HepG2 (cell line): Measurements from ENCODE around the gene PPP6R2. TPM values are rescaled to one million over a fixed set of nuclear protein-coding genes. Genes with fewer than 3 reads are reported as not detected.

ENCODE experiments used
- AKAP8 ChIP-seq: sonication (generic); formaldehyde crosslinking; IDR thresholded peaks from 2 replicates; pipeline ENCODE4 v1.5.1; 2020; ENCODE audit warnings: mild to moderate bottlenecking, missing genetic modification reagents
- ATF3 ChIP-seq: sonication (generic); formaldehyde crosslinking; IDR thresholded peaks from 2 replicates; pipeline ENCODE4 v1.4.0; 2020; ENCODE audit warnings: missing genetic modification reagents
- ATF4 ChIP-seq, 2 experiments: fragments of 450-650 bp in 1 of 2; sonication (generic) in 1 of 2; formaldehyde crosslinking; IDR thresholded peaks; 2 replicates each; pipeline versions ENCODE4 v1.5.0 to v1.8.0; 2020 to 2022; ENCODE audit warnings: mild to moderate bottlenecking in 1 of 2, missing genetic modification reagents in 1 of 2
- CHD4 ChIP-seq: fragments of 200-600 bp; sonication (generic); IDR thresholded peaks from 2 replicates; pipeline ENCODE4 v1.7.0; 2017; ENCODE audit warnings: mild to moderate bottlenecking, low read length, borderline replicate concordance
- DR1 ChIP-seq: sonication (generic); formaldehyde crosslinking; IDR thresholded peaks from 2 replicates; pipeline ENCODE4 v1.8.0; 2021; ENCODE audit warnings: mild to moderate bottlenecking, missing genetic modification reagents, inconsistent platforms
- FOXO1 ChIP-seq: sonication (generic); formaldehyde crosslinking; IDR thresholded peaks from 2 replicates; pipeline ENCODE4 v1.4.0; 2020; ENCODE audit warnings: missing genetic modification reagents
- GPN1 ChIP-seq: sonication (generic); formaldehyde crosslinking; IDR thresholded peaks from 2 replicates; pipeline ENCODE4 v1.5.1; 2020; ENCODE audit warnings: missing genetic modification reagents, borderline replicate concordance
- KDM4B ChIP-seq: sonication (generic); formaldehyde crosslinking; IDR thresholded peaks from 2 replicates; pipeline ENCODE4 v1.4.0; 2020; ENCODE audit warnings: missing genetic modification reagents
- NONO ChIP-seq, 2 experiments: fragments of 450-650 bp in 1 of 2; sonication (generic) in 1 of 2; formaldehyde crosslinking in 1 of 2; IDR thresholded peaks in 1 of 2; conservative IDR thresholded peaks in 1 of 2; 2 replicates each; pipeline versions ENCODE4 v1.6.1 to v1.8.0; 2017 to 2022; ENCODE audit warnings: mild to moderate bottlenecking in 1 of 2, missing genetic modification reagents in 1 of 2, moderate library complexity in 1 of 2
- PRDM15 ChIP-seq: sonication (generic); formaldehyde crosslinking; IDR thresholded peaks from 2 replicates; pipeline ENCODE4 v1.4.0; 2020; ENCODE audit warnings: missing genetic modification reagents
- TFE3 ChIP-seq: IDR thresholded peaks from 2 replicates; pipeline ENCODE4 v1.6.1; 2016
- ZBTB20 ChIP-seq: sonication (generic); formaldehyde crosslinking; IDR thresholded peaks from 2 replicates; pipeline ENCODE4 v1.8.1; 2023; ENCODE audit warnings: missing genetic modification reagents, low read depth, mild to moderate bottlenecking, borderline replicate concordance
- ZBTB42 ChIP-seq: sonication (generic); formaldehyde crosslinking; IDR thresholded peaks from 2 replicates; pipeline ENCODE4 v1.5.0; 2020; ENCODE audit warnings: mild to moderate bottlenecking, missing genetic modification reagents
- ZMAT3 ChIP-seq: sonication (generic); formaldehyde crosslinking; conservative IDR thresholded peaks from 2 replicates; pipeline ENCODE4 v1.7.0; 2021; ENCODE audit warnings: missing genetic modification reagents
- ZNF468 ChIP-seq: sonication (generic); formaldehyde crosslinking; IDR thresholded peaks from 2 replicates; pipeline ENCODE4 v1.8.0; 2022; ENCODE audit warnings: mild to moderate bottlenecking, moderate library complexity, missing genetic modification reagents
- ZNF558 ChIP-seq: sonication (generic); formaldehyde crosslinking; IDR thresholded peaks from 2 replicates; pipeline ENCODE4 v1.9.0; 2022; ENCODE audit warnings: mild to moderate bottlenecking, missing genetic modification reagents, borderline replicate concordance
- ZNF709 ChIP-seq: sonication (generic); formaldehyde crosslinking; IDR thresholded peaks from 2 replicates; pipeline ENCODE4 v1.5.0; 2020; ENCODE audit warnings: mild to moderate bottlenecking, missing genetic modification reagents
- ZNF749 ChIP-seq: sonication (generic); formaldehyde crosslinking; IDR thresholded peaks from 2 replicates; pipeline ENCODE4 v1.8.0; 2022; ENCODE audit warnings: mild to moderate bottlenecking, missing genetic modification reagents, moderate library complexity, borderline replicate concordance
- ZNF879 ChIP-seq: sonication (generic); formaldehyde crosslinking; IDR thresholded peaks from 2 replicates; pipeline ENCODE4 v1.8.1; 2023; ENCODE audit warnings: missing genetic modification reagents
- polyA plus RNA-seq, 8 experiments: library from polyadenylated mRNA; depleted of rRNA in 3 of 8; stranded (reverse) in 7 of 8; unstranded in 1 of 8; fragments of >200 nt; fragmentation: Illumina TruSeq in 4 of 8; extraction: Trizol in 4 of 8; gene quantifications; 2 replicates each; pipeline versions ENCODE4 v1.2.1 to v1.2.3, GENCODE V29; 2011 to 2016; ENCODE audit warnings: low read depth in 4 of 8, missing spikeins in 1 of 8, mixed read lengths in 1 of 8; ENCODE audit not compliant: insufficient read depth in 1 of 8
- total RNA-seq, 5 experiments: library from RNA; depleted of rRNA; stranded (reverse); fragments of >200 nt; fragmentation: Illumina TruSeq; extraction: Trizol; gene quantifications; 2 replicates each; pipeline ENCODE4 v1.2.3, GENCODE V29; 2016; ENCODE audit warnings: low read depth in 1 of 5
- TF ChIP-seq, protein P1 (sequence below): sonication (generic); formaldehyde crosslinking; IDR thresholded peaks from 2 replicates; pipeline ENCODE4 v1.9.0; 2022; ENCODE audit warnings: missing genetic modification reagents, mild to moderate bottlenecking, borderline replicate concordance

Gene PPP6R2
- total and polyA plus RNA-seq, 2 of the 13 experiments (the other 11 are each of a cell fraction or from before 2014, with no cell fraction given), result 55.0 to 102 TPM

GRCh38 chr22:50296658-50297490 is 46.3 kb upstream of the PPP6R2 start (continued):
- no peak for TF ChIP-seq PRDM15 (CRISPR knock-in tag)
- no peak for TF ChIP-seq ZNF709 (CRISPR knock-in tag)
- no peak for TF ChIP-seq GPN1 (CRISPR knock-in tag)
- no peak for TF ChIP-seq TFE3 (CRISPR knock-in tag)
- no peak for TF ChIP-seq DR1 (CRISPR knock-in tag)
- TF ChIP-seq ZNF879 (CRISPR knock-in tag), result no peak
- TF ChIP-seq ATF3, result no peak
- no peak for TF ChIP-seq ZNF749
- no peak for TF ChIP-seq FOXO1 (CRISPR knock-in tag)
- no peak for TF ChIP-seq AKAP8 (CRISPR knock-in tag)
- no peak for TF ChIP-seq ZBTB20 (CRISPR knock-in tag)
- no peak for TF ChIP-seq ZNF558 (CRISPR knock-in tag)
- TF ChIP-seq ATF4 (CRISPR knock-in tag; IDR thresholded peaks at IDR 0.05), result no peak
- TF ChIP-seq NONO (IDR thresholded peaks at IDR 0.05), result no peak
- TF ChIP-seq NONO (CRISPR knock-in tag; conservative IDR thresholded peaks at IDR 0.05), result 0 out of 2 replicates have a peak, but pooled peaks have one; percentile 34
- TF ChIP-seq ZBTB42 (CRISPR knock-in tag), result no peak
- TF ChIP-seq ZMAT3 (CRISPR knock-in tag), result no peak
- TF ChIP-seq, protein P1, sequence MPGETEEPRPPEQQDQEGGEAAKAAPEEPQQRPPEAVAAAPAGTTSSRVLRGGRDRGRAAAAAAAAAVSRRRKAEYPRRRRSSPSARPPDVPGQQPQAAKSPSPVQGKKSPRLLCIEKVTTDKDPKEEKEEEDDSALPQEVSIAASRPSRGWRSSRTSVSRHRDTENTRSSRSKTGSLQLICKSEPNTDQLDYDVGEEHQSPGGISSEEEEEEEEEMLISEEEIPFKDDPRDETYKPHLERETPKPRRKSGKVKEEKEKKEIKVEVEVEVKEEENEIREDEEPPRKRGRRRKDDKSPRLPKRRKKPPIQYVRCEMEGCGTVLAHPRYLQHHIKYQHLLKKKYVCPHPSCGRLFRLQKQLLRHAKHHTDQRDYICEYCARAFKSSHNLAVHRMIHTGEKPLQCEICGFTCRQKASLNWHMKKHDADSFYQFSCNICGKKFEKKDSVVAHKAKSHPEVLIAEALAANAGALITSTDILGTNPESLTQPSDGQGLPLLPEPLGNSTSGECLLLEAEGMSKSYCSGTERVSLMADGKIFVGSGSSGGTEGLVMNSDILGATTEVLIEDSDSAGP (CRISPR knock-in tag), result peak; percentile 44
- no peak for TF ChIP-seq CHD4
- no peak for TF ChIP-seq ZNF468
- TF ChIP-seq KDM4B (CRISPR knock-in tag), result no peak
